SU-DHL-6 (cell line): ENCODE results near the gene OOSP4A.

Experiments used
- H2AFZ ChIP-seq: fragments of 200-600 bp; sonication (generic); 2 replicates; pipeline ENCODE4 v1.6.1; 2014; ENCODE audit warnings: low read depth, mild to moderate bottlenecking, moderate library complexity, mixed read lengths, antibody characterized with exemption, low read length; ENCODE audit not compliant: severe bottlenecking
- H3F3A ChIP-seq: fragments of 200-600 bp; shearing (Covaris generic); 2 replicates; pipeline ENCODE4 v1.6.0; 2016; ENCODE audit warnings: antibody characterized with exemption, mild to moderate bottlenecking; ENCODE audit not compliant: insufficient read depth
- H3K27ac ChIP-seq: fragments of 200-600 bp; sonication (generic); 2 replicates; pipeline ENCODE4 v1.5.1; 2016; ENCODE audit warnings: low read depth, mild to moderate bottlenecking, low read length, moderate library complexity, mixed read lengths
- H3K27me3 ChIP-seq: fragments of 200-600 bp; sonication (generic), shearing (Covaris generic); 2 replicates; pipeline ENCODE4 v1.6.0; 2014; ENCODE audit warnings: mild to moderate bottlenecking, low read length
- H3K36me3 ChIP-seq: fragments of 200-600 bp; sonication (generic); 2 replicates; pipeline ENCODE4 v1.6.1; 2014; ENCODE audit warnings: mild to moderate bottlenecking, low read length, mixed read lengths
- H3K4me2 ChIP-seq: fragments of 300-600, 200-600 bp; shearing (Covaris generic), sonication (generic); 2 replicates; pipeline ENCODE4 v1.6.0; 2014; ENCODE audit warnings: low read length, low read depth, mild to moderate bottlenecking; ENCODE audit not compliant: poor library complexity, severe bottlenecking
- H3K4me3 ChIP-seq: fragments of 200-600 bp; sonication (generic); 2 replicates; pipeline ENCODE4 v1.5.1; 2014; ENCODE audit warnings: antibody characterized with exemption, low read length, mild to moderate bottlenecking, mixed read lengths; ENCODE audit not compliant: insufficient read depth, poor library complexity, severe bottlenecking
- H3K79me2 ChIP-seq: fragments of 200-600 bp; sonication (generic); 2 replicates; pipeline ENCODE4 v1.6.1; 2014; ENCODE audit warnings: mild to moderate bottlenecking, low read length, moderate library complexity; ENCODE audit not compliant: insufficient read depth
- H3K9ac ChIP-seq: fragments of 200-600 bp; sonication (generic); 2 replicates; pipeline ENCODE4 v1.7.0; 2014; ENCODE audit warnings: mild to moderate bottlenecking, low read length
- H3K9me2 ChIP-seq: fragments of 200-600 bp; sonication (generic); replicated peaks from 2 replicates; pipeline ENCODE4 v1.6.1; 2014; ENCODE audit warnings: low read length; ENCODE audit not compliant: insufficient read depth
- H3K9me3 ChIP-seq: fragments of 200-600 bp; sonication (generic); 2 replicates; pipeline ENCODE4 v1.6.1; 2014; ENCODE audit warnings: low read length, mixed read lengths; ENCODE audit not compliant: insufficient read depth
- H4K20me1 ChIP-seq: fragments of 200-600 bp; sonication (generic); 2 replicates; pipeline ENCODE4 v1.6.1; 2014; ENCODE audit warnings: low read depth, mild to moderate bottlenecking, antibody characterized with exemption, low read length, moderate library complexity, mixed read lengths
- CTCF ChIP-seq: fragments of 200-600 bp; sonication (generic); IDR thresholded peaks from one replicate; pipeline ENCODE4 v1.5.1; 2017; ENCODE audit warnings: antibody characterized with exemption, mild to moderate bottlenecking, low read length, moderate library complexity; ENCODE audit not compliant: insufficient read depth, poor library complexity, severe bottlenecking
- EZH2phosphoT487 ChIP-seq: fragments of 200-600 bp; sonication (generic), shearing (Covaris generic); conservative IDR thresholded peaks from 2 replicates; pipeline ENCODE4 v1.6.1; 2018; ENCODE audit warnings: mild to moderate bottlenecking, antibody characterized with exemption, low read length, moderate library complexity, mixed read lengths

Gene OOSP4A

GRCh38 chr11:60003729-60004128 lies 39.9 kb downstream of the OOSP4A start:
- no peak overlapping the region for H2AFZ ChIP-seq
- no peak overlapping the region for H3K9ac ChIP-seq
- no peak overlapping the region for H3K4me2 ChIP-seq
- TF ChIP-seq EZH2phosphoT487 (no peak), CTCF (no peak)
- H3K36me3 ChIP-seq = no peaks in the 10 kb centered on the region
- no peaks in the 10 kb centered on the region for H3K9me2 ChIP-seq
- H3F3A ChIP-seq = no peaks in the 10 kb centered on the region
- no peaks in the 10 kb centered on the region for H4K20me1 ChIP-seq
- H3K9me3 ChIP-seq = no peaks in the 10 kb centered on the region
- no peaks in the 10 kb centered on the region for H3K27me3 ChIP-seq
- H3K27ac ChIP-seq = no peak overlapping the region
- no peak overlapping the region for H3K4me3 ChIP-seq
- H3K79me2 ChIP-seq = no peaks in the 10 kb centered on the region

GRCh38 chr11:60005360-60005759 lies 41.5 kb downstream of the OOSP4A start:
- Histone ChIP-seq H3F3A (no peaks in the 10 kb centered on the region), H3K9ac (no peak overlapping the region), H4K20me1 (no peaks in the 10 kb centered on the region), H3K4me3 (no peak overlapping the region), H3K4me2 (no peak overlapping the region), H3K9me3 (no peaks in the 10 kb centered on the region), H3K27ac (no peak overlapping the region), H3K27me3 (no peaks in the 10 kb centered on the region), H3K9me2 (no peaks in the 10 kb centered on the region), H3K36me3 (no peaks in the 10 kb centered on the region), H3K79me2 (no peaks in the 10 kb centered on the region), H2AFZ (no peak overlapping the region)
- TF ChIP-seq CTCF (no peak), EZH2phosphoT487 (no peak)

GRCh38 chr11:60016881-60017280 lies 53.0 kb downstream of the OOSP4A start, which contains the start of gene OOSP4B:
Gene OOSP4B, plus strand, starts transcription at chr11:60017181.
- Histone ChIP-seq H3K27ac (no peak within 1 kb of the TSS), H3K36me3 (no peaks in the 10 kb centered on the region), H4K20me1 (no peaks in the 10 kb centered on the region), H3K9ac (no peak within 1 kb of the TSS), H3K9me2 (no peaks in the 10 kb centered on the region), H3F3A (no peaks in the 10 kb centered on the region), H2AFZ (no peak within 1 kb of the TSS), H3K4me2 (no peak within 1 kb of the TSS), H3K79me2 (no peaks in the 10 kb centered on the region), H3K9me3 (no peaks in the 10 kb centered on the region), H3K4me3 (no peak within 1 kb of the TSS), H3K27me3 (no peaks in the 10 kb centered on the region)
- TF ChIP-seq EZH2phosphoT487 (no peak), CTCF (no peak)

GRCh38 chr11:60018058-60018457 lies 54.2 kb downstream of the OOSP4A start:
- no peak overlapping the region for H3K4me3 ChIP-seq
- no peak overlapping the region for H3K9ac ChIP-seq
- H3K27ac ChIP-seq = no peak overlapping the region
- H3K27me3 ChIP-seq = no peaks in the 10 kb centered on the region
- no peaks in the 10 kb centered on the region for H4K20me1 ChIP-seq
- H3K36me3 ChIP-seq = no peaks in the 10 kb centered on the region
- TF ChIP-seq CTCF (no peak), EZH2phosphoT487 (no peak)
- no peak overlapping the region for H3K4me2 ChIP-seq
- H3K9me2 ChIP-seq = no peaks in the 10 kb centered on the region
- no peaks in the 10 kb centered on the region for H3F3A ChIP-seq
- H2AFZ ChIP-seq = no peak overlapping the region
- H3K79me2 ChIP-seq = no peaks in the 10 kb centered on the region
- H3K9me3 ChIP-seq = no peaks in the 10 kb centered on the region
